Glomerular endothelial cell (primary cell): Measurements from ENCODE around the gene EEIG1. TPM values are rescaled to one million over a fixed set of nuclear protein-coding genes. Genes with fewer than 3 reads are reported as not detected.

ENCODE experiments used
- DNase-seq: peaks from one replicate; pipeline ENCODE4 v3.0.0-alpha.2; 2011; ENCODE audit warnings: low read depth, low spot score; ENCODE audit errors: extremely low read depth
- total RNA-seq: library from RNA; depleted of rRNA; stranded (reverse); fragments of >200 nt; gene quantifications from 2 replicates; pipeline ENCODE4 v1.2.3, GENCODE V29; 2015

The EEIG1 gene
- total RNA-seq, 1 donor from 2014 or later, result 29.6 TPM

DNA sequence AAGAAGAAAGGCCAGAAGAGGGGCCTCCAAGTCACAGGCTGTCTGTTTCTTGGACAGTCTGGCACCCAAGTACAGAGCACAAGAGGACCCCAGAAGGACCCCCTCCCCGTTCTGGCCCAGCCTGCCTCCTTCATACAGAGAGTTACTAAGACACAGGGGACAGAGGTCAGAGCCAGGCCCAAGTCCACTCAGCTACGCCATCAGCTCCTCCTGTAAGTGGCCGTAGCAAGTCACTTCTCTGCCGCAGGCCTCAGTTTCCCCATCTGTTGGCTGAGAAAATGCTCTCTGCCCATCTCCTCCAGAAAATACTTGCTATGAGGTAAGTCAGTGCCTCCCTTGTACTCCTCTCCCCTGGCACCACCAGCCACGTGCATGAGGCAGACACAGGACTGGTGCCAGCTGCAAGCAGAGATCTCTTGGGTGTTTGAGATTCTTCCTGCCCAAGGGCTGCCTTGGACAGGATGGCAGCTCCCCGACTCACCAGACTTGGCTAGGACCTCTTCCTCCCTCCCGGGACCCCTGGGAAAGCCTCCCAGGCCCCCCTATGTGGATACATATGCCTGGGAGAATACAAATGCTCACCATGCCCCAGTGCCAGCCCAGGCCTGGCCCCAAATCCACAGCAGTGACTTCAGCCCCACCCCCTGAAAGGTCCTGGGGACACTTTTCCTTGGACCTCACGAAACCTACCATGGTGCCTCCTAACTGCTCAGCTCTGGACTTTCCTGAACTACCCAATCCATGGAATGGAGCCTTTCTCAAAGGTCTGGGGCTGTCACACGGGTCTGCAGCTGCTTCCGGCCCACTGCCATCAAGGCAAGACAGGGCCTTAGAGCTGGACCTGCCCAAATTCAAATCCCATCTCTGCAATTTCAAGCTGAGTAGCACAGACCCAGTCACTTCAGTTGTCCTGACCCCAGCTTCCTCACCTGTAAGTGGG, 5.1 kb downstream of the EEIG1 start:
- DNase-seq, result no peak

DNA sequence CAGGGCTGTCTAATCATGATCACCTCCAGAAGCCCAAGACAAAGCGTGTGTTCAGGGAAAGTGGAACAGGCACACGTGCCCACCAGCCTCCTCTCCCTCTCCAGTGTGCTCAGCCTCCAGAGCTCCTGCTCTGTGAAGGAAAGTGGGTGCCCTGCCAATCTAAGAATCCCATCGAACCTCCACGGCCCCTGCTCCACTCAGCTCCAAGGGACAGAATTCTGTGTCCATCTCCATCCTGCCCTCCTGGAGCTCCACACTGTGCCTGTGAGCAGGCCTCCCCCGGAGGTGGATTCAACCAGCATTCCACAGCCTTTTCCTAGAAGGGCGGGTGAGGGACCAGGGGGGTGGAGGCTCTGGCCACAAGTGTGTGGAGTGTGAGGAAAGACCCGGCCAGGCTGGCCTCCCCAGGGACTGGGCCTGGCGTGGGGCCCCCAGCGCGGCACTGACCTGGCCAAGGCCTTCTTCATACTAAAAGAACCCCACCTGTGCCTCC, 6.0 kb downstream of the EEIG1 start:
- no peak for DNase-seq

DNA sequence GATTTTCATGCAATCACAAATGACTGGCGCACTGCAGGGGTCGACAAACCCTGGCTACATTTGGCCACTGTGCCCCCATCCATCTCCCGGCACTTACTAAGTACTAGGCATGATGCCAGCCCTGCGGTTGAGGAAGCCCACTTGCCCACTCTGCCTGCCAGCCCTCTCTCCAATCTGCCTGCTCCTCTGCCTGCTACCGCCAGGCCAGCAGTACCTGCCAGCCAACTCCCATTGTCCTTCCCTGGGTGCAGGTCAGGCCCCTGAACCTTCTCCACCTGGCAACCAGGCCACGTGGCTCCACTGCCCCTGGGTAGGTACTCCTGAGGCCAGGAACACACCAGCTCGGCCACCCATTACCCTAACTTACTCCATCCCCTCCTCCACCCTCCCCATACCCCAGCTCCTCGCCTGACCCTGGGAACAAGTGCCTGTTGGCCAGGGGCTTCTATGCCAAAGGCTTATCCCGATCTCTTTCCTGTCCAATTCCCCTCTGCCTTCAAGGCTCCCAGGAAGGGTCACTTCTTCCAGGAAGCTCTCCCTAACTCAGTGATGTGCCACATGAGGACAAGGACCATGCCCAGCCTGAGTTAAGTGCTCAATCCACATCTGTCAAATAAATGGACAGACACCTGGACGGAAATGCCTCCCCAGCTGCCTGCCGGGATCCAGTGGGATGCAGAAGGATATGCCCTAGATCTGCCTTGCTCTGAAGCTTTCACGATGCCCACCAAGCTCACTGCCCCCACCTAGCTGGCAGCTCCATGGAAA, 6.6 kb downstream of the EEIG1 start:
- no peak for DNase-seq

DNA sequence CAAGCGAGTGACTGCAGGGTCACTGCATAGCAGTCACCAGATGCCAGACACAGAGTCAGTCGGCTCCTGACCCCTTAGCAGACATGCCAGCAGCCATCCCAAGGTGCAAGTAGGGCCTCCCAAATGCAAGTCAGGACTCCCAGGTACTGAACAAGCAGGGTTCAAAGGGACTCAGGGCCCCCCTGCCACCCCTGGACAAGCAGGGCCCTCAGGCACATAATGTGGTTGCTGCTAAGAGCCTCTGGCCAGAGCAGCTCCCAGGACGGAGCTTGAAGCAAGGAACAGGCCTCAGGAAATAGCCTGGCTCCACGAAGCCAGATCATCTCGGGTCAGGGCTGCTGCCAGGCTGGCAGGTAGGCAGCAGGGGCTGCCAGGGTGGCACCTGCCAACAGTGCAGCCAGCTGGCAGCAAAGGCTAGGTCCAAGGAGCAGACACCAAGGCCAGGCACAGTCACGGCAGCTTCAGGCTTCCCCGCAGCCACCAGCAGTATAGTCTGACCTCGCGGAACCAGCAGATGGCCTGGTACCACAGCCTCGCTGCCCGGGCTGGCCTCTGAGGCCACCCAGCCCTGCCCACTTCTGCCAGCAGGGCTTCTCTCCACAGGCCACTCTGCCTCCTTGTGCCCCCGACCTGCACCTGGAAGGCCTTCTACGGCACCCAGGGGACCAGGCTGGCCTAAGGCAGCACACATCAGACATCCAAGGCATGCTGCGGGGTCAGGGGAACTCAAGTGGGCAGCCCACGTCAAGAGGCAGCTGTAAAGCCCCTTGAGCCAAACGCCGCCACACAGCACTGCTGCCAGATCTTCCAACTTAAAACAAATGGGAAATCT, 7.4 kb downstream of the EEIG1 start:
- DNase-seq, result no peak

DNA sequence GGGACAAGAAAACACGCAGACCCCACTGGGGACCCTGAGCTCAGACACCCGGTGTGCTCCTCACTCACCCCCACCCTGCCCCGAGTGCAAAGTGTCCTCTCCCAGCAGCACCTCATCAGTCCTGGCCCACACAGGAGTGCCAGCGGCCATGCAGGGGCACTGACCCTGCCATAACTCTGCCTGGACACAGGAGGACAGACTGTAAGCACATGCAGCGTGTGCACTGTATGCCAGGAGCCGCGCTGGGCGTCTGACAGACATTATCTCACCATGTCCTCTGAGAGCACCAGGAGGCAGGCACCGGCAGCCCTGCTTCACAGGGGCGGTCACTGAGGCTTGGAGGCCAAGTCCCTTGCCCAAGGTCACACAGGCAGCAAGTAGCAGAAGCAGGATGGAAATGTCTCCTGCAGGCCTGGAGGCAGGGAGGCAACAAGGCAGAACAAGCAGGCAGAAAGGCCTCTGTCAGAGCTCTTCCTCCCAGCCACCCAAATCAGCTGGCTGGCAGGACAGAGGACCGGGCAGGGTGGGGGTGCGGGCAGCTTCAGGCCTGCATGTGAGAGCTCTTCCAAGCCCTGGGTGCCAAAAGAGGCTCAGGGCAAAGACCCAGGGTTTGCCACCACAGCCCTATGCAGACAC, 8.4 kb downstream of the EEIG1 start:
- no peak for DNase-seq

DNA sequence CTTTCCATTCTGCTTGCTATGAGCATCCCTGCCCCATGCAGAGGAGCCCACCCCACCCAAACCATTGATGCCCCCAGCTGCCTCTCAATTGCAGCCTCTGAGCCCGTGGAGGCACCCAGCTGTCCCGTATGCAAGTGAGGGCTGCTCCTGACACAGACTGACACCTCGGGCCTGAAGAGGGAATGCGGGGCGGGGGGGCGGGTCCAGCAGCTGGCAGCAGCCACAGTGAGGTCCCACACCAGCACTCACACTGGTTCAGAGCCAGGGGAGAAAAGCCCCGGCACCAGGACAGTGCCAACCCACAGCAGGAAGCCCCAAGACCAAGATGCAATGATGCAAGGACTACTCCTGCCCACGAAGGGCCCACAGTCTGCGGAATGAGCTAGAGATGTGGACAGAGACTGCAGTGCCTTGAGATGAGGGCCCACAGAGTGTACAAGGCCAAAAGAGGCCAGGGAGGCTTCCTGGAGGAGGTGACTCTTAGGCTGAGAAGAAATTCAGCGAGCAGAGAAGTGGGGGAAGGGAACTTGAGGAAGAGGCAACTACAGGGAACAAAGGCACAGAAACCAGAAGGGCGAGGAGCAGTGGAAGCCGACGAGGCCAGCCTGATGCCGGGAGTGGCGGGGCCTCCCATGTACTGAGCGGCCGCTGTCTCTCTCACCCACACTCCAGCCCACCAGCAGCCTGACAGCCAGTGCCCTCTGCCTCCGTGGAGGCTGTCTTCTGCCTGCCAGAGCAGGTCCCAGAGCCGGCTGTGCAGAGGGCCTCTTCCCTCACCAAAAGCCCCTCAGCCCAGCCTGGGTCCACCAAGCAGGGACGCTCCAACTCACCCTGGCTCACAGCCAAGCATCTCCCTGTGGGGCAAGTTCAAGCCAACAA, 9.2 kb downstream of the EEIG1 start:
- no peak for DNase-seq

DNA sequence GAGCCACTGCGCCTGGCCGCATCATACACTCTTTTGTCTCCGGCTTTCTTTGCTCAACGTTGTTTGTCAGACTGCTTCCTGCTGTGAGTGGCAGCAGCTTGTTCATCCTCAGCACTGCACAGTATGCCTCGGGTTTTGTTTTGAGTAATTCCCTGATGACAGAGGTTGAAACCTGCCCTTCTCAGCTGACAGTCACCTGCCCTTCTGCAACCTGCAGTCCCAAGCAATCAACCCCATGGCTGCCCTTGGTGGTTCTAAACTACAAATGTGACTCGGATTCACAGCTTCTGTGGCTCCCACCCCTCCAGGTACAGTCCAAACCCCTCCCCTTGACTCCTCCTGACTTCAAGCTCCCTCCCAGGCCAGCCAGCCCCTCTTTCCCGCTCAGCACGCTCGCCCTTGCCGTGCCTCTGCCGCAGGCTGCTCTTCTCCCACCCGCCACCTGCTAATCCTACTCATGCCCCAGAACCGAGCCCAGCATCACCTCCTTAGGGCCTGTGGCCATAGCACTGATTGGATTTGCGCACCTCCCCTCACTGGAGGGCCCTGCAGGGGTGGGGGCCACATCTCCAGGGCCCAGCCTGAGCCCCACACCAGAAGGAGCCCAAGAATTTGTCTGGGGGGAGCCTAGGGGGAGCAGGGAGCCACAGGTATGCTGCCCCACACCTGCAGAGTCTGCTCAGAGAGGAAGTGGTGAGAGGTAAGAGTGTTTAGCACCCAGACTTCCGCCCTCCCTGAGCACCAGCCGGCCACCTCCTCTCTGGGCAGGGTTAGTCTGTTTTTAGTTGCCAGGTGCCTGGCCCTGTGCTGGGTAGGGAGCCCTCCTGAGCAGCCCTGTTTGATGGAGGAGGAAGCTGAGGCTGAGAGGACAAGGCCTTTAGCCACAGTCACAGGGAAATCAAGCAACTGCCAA, 10.1 kb downstream of the EEIG1 start:
- DNase-seq, result no peak

DNA sequence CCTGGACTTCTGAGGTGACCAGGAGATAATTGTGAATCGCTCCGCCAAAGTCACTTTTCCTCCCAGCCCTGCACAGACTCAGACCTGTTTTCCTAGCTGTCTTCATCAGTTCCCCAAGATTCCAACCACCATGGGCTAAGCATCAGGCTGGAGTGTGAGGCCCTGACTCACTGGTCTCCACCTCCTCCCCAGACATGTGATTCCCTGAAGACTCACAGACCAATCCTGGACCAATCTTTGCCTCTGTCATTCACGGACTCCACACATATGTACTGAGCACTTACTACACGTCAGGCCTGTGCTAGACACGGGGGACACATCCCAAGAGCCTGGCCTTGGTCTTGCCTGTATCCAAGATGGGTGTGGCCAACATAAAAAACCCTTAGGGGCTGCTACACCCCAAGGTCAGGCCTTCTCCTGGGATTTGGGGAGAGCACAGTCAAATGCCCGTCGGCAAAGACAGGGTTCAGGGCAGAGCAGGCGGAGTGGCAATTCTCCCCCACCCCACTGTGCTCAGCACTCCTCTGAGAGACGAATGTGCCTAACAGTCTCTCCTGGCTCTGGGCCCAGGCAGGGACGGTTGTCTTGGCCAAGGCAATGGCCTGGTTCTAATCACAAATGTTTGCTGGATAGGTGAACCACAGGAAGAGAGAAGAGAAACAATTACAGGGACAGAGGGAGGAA, 11.9 kb downstream of the EEIG1 start:
- no peak for DNase-seq

DNA sequence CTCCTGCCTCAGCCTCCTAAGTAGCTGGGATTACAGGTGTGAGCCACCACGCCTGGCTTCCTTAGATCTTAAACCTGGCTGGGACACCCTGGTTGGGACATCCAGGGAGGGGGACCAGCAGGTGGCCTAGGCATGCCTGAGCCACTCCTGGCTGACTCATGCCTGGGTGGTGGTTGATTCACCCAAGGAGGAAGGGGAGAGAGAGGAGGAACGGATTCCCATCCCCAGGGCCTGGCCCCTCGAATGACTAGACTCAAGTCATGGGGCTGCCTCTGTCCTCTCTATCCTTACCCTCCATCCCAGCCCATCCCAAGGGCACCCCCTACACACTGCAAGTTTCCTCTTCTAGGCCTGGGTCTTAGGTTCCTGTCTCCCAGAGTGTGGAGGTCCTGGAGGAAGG, 12.7 kb downstream of the EEIG1 start:
- no peak for DNase-seq

DNA sequence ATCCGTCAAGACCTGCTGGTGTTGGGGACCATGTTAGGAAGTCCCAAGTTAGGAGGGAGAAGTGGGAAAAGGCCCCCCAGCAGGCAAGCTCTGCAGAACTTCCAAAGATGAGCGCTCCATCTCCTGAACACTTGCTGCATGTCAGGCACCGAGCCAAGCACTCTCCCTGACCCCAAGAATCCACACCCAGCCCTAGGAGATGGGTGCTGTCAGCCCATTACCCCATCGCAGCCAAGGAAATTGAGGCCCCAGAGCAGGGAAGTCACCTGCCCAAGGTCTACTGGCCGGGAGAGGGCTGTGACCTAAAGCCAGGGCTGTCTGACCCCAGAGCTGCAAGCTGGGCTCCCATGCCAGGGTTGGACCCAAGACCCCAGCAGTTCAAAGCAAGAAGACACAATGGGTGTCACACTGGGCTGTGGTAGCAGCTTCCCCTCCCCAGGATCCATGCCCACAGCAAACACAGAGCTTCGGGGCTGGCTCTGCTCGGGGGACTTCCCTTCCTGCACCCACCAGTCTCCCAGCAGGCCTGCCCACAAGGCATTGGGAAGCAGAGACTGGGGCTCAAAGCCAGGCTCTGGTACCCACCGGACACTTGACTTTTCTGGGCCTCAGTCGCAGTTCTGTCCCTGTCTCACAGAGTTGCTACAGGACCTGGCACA, 13.5 kb downstream of the EEIG1 start:
- no peak for DNase-seq

DNA sequence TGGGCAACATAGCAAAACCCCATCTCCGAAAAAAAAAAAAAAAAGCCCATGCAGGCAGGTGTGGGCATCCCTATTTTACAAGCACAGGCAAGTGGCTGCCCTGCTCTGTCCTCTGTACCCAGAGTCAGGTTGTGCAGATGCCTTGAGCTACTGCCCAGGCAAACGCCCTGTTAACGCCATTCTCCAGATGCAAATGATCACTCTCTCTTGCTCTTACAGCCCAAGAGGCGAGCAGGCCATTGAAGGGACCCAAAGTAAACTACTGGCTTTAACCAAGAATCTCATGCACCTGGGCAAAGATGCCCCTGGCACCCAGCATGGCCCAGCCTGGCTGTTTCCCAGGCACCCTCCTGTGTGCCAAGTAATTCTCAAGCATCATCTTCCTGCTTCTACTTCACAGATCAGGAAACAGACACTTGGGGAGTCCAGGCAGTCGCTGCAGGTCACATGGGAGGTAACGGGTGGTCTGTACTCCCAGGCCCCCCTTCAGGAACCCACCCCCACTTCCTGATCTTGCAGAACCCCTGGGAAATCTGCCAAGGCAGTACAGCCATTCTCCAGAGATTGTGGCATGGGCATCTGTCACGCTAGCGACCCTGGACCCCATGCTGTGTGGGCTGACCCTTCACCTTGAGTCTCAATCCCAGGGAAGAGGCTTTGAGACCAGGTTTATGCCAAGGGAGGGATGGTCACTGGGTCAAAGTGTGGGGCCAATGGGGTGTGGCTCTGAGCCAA, 14.2 kb downstream of the EEIG1 start:
- DNase-seq, result no peak

DNA sequence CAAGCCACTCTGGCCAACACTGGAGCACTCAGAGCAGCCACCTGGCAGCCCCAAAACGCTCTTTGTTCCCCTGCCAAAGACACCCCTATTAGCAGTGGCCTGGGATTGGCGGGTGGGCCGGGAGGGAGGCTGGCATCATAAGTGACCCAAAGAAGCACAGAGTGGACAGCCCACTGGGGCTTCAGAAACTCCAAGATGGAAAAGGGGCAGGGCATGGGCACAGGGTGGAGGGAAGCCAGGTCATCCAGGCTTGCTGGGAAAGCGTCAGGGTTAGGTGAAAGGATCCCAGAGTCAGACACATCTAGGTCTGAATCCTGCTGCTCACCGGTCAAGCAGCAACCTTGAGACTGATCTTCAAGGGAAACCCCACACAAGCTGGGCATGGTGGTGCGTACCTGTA, 14.8 kb downstream of the EEIG1 start:
- DNase-seq, result no peak

DNA sequence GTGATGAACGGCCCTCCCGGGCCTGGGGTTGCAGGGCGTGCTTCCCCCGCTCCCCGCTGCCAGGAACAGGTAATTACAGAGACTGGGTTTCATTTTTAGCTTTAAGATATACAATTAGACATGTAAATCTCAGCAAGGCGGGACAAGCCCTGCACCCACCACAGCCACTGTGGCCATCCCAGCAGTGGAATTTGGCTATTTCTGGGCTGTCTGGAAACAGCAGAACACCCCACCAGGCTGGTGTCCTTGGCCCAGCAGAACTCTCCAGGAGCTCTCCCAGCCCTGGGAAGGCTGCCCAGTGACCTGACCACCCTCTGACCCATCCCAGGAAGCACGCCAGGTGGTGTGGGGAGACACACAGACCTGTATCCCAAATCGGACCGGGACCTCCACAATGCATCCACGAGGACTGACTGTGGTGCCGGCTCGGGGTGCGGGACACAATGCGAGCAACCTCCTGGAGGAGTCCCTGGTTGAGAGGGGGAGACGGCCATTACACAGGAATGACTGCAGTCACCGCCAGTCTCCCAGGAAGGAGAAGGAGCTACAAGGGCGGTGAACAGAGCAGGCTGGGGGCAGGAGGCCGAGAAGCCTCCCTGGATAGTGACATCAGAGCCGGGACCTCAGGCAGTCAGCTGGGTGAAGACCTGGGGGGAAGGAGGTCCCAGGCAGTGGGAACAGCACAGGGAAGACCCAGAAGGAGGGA, 17.3 kb downstream of the EEIG1 start:
- no peak for DNase-seq

DNA sequence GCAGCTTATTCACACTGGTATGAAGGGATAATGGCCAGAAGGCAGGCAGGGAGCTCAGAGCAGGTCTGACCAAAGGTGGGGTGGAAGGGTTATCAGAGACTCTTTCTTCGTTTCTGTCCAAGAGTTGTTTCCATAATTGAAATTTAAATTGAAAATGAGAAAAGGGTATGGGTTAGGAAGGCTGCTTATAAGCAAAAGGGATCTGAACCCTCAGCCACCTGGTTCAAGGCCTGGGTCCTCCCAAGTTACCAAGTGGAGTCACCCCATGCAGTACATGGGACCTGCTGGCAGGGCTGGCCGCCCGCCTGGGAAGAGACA, 17.8 kb downstream of the EEIG1 start:
- no peak for DNase-seq

DNA sequence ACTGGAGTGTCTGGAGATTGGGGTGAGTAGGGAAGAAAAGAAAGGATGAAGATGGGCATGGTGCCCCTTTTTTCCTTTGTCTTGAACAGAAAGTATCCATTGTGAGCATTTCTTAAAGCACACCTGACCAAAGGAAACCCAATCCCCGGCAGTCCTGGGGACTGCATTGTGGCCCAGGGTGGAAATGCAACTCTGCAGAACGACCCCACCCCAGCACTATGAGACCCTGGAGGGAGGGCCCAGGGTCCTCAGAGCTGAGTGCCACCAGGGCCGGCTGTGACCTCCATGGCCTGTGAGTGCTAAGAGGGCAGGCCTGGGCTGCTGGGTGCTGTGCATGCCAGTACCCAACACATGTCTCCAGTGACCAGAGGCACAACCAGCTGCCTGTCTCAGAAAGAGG, 18.5 kb downstream of the EEIG1 start:
- DNase-seq, result no peak

DNA sequence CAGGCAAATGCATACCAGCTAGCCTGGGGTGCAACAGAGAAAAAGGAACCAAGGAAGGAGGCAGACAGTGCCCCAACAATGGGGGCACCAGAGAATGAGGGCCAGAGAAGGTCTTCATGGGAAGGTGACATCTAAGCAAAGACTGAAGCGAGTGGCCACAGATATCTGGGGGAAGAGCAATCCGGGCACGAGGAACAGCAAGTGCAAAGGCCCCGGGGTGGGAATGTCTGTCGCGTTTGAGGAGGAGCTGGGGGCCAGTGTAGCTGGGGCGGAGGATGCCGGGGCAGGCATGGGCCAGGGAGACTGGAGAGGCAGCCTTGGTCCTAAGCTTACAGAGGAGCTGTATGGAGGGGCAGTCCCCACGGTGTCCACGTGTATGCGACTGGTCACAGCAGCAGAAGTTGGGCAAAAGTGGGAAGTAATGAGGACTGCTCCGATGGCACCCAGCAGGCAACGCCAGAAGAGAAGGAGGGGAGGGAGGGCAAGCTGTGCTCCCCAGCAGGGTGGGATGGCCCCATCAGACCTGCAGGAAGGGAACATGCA, 19.1 kb downstream of the EEIG1 start:
- no peak for DNase-seq
